Breast epithelium (tissue), 3 donors: ENCODE data around the gene ME3.

Source experiments
- POLR2A ChIP-seq: fragments of 450-650 bp; IDR thresholded peaks from one replicate; pipeline ENCODE4 v1.6.1; 2016; ENCODE audit warnings: antibody characterized with exemption, mild to moderate bottlenecking, moderate library complexity
- TF ChIP-seq, protein P1 (sequence below), 3 donors: fragments of 450-650 bp; IDR thresholded peaks; one replicate each; pipeline ENCODE4 v1.5.1; 2016 to 2017; ENCODE audit warnings: antibody characterized with exemption in 3 of 3, mild to moderate bottlenecking in 3 of 3, moderate library complexity in 3 of 3

DNA sequence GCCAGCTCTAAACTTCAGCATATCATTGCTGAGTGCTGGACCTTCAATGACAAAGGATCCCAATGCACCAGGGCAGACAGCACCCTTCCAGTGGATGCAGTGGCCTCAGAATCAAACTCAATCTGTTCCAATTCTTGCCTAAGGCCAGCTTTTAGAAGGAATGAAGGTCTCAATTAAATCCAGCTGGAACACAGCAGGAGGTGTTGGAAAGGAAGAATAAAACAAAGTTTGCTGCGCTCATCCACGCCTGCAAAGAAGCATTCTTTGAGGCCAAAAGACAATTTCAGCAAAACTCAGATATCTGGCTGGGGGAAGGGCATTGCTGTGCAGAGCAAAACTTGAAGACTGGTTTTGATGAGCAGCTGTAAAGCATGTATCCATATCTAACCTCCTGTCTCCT, 177.1 kb downstream of the ME3 start:
- TF ChIP-seq, protein P1, sequence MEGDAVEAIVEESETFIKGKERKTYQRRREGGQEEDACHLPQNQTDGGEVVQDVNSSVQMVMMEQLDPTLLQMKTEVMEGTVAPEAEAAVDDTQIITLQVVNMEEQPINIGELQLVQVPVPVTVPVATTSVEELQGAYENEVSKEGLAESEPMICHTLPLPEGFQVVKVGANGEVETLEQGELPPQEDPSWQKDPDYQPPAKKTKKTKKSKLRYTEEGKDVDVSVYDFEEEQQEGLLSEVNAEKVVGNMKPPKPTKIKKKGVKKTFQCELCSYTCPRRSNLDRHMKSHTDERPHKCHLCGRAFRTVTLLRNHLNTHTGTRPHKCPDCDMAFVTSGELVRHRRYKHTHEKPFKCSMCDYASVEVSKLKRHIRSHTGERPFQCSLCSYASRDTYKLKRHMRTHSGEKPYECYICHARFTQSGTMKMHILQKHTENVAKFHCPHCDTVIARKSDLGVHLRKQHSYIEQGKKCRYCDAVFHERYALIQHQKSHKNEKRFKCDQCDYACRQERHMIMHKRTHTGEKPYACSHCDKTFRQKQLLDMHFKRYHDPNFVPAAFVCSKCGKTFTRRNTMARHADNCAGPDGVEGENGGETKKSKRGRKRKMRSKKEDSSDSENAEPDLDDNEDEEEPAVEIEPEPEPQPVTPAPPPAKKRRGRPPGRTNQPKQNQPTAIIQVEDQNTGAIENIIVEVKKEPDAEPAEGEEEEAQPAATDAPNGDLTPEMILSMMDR (IDR thresholded peaks at IDR 0.05): no peak
- TF ChIP-seq POLR2A: no peak
